NCI-H446 (cell line): Measurements from ENCODE around the gene PBRM1.
"Not testable (repeated sequence)": the region's sequence is repeated elsewhere in the genome, so short reads cannot be mapped to it uniquely, and the experiment has no call there.

Experiments
- DNase-seq, 2 experiments: peaks; one replicate each; lab custom pipeline; 2025; lab: John Stamatoyannopoulos, UW

The PBRM1 gene

GRCh38 chr3:52685709-52686691 is at the start of gene PBRM1, which contains the start of gene GNL3:
TSS of gene PBRM1 (minus strand) at chr3:52685913.
TSS of gene GNL3 (plus strand) at chr3:52686032. CDS start at chr3:52686093, 61 bp downstream.
- peak; percentile 68 to 92 for DNase-seq

- no peak for DNase-seq
Measured at GRCh38 chr3:52733256-52733891, 47.7 kb upstream of the PBRM1 start.

GRCh38 chr3:52731590-52731989 is 45.9 kb upstream of the PBRM1 start:
- DNase-seq, result no peak

- DNase-seq, result no peak
Measured at GRCh38 chr3:52730681-52731080, 45.0 kb upstream of the PBRM1 start.

- not testable (repeated sequence) for DNase-seq
Measured at GRCh38 chr3:52728753-52729152, 43.0 kb upstream of the PBRM1 start.

GRCh38 chr3:52724511-52724910 is 38.8 kb upstream of the PBRM1 start:
- no peak for DNase-seq

GRCh38 chr3:52723935-52724334 is 38.2 kb upstream of the PBRM1 start:
- no peak for DNase-seq

- DNase-seq, result no peak
Measured at GRCh38 chr3:52722491-52722890, 36.8 kb upstream of the PBRM1 start.

GRCh38 chr3:52721730-52722008 is 36.0 kb upstream of the PBRM1 start:
- DNase-seq, result no peak

GRCh38 chr3:52721002-52721729 is 35.5 kb upstream of the PBRM1 start:
- DNase-seq, result no peak

GRCh38 chr3:52719618-52720017 is 33.9 kb upstream of the PBRM1 start:
- no peak for DNase-seq

- DNase-seq, result no peak
Measured at GRCh38 chr3:52715714-52716305, 30.1 kb upstream of the PBRM1 start.

GRCh38 chr3:52714335-52715302 is 28.9 kb upstream of the PBRM1 start:
- DNase-seq, result no peak

- DNase-seq, result no peak
Measured at GRCh38 chr3:52712291-52713212, 26.8 kb upstream of the PBRM1 start.

GRCh38 chr3:52710512-52710911 is 24.8 kb upstream of the PBRM1 start:
- DNase-seq, result no peak

- no peak for DNase-seq
Measured at GRCh38 chr3:52707585-52707984, 21.9 kb upstream of the PBRM1 start.

GRCh38 chr3:52705688-52706686 is 20.3 kb upstream of the PBRM1 start, which contains the start of the genes GLT8D1 and SPCS1:
TSS of gene GLT8D1 (minus strand) at chr3:52705791. CDS start at chr3:52700460, 5,331 bp downstream.
TSS of gene SPCS1 (plus strand) at chr3:52706106. CDS start at chr3:52706247, 141 bp downstream.
- DNase-seq, result peak; percentile 40 to 74

GRCh38 chr3:52705438-52705687 is 19.6 kb upstream of the PBRM1 start:
- no peak for DNase-seq
